K562 (cell line): ENCODE measurements around the gene CYB5D1. TPM values are rescaled to one million over a fixed set of nuclear protein-coding genes. Genes with fewer than 3 reads are reported as not detected.

ENCODE experiments used
- BRD9 ChIP-seq: fragments of 450-650 bp; IDR thresholded peaks from 2 replicates; pipeline ENCODE4 v1.6.1; 2018; ENCODE audit warnings: low read depth; ENCODE audit not compliant: partially characterized antibody
- CEBPG ChIP-seq, 3 experiments: fragments of 200-800 bp in 1 of 3; sonication (Bioruptor generic) in 1 of 3; sonication (generic) in 1 of 3; formaldehyde crosslinking in 1 of 3; IDR thresholded peaks in 2 of 3; conservative IDR thresholded peaks in 1 of 3; 2 replicates each; pipeline versions ENCODE4 v1.6.1 to v1.8.0; 2016 to 2022; ENCODE audit warnings: missing compliant biosample characterization in 2 of 3, missing genetic modification characterization in 2 of 3, mild to moderate bottlenecking in 1 of 3, missing genetic modification reagents in 1 of 3
- ELF1 ChIP-seq: fragments of 200-800 bp; sonication (Bioruptor generic); IDR thresholded peaks from 2 replicates; pipeline ENCODE4 v1.6.1; 2016; ENCODE audit warnings: missing genetic modification characterization, missing compliant biosample characterization
- IFI16 ChIP-seq: fragments of 250-450 bp; sonication (Bioruptor Pico); IDR thresholded peaks from 2 replicates; pipeline ENCODE4 v2.1.2; 2022; ENCODE audit warnings: mild to moderate bottlenecking, inconsistent platforms
- KLF1 ChIP-seq: fragments of 450-650 bp; IDR thresholded peaks from 2 replicates; pipeline ENCODE4 v1.6.1; 2016; ENCODE audit warnings: missing genetic modification characterization, missing compliant biosample characterization
- MEF2D ChIP-seq: conservative IDR thresholded peaks from 2 replicates; pipeline ENCODE4 v1.6.1; 2016; ENCODE audit warnings: low read depth, missing genetic modification characterization, missing compliant biosample characterization
- NR2F6 ChIP-seq: fragments of 450-650 bp; formaldehyde crosslinking; IDR thresholded peaks from 2 replicates; pipeline ENCODE4 v1.4.0; 2020; ENCODE audit warnings: mild to moderate bottlenecking
- POLR2B ChIP-seq: fragments of 450-650 bp; IDR thresholded peaks from 2 replicates; pipeline ENCODE4 v1.6.1; 2018; ENCODE audit warnings: low read depth; ENCODE audit not compliant: partially characterized antibody
- RFX7 ChIP-seq: fragments of 250-450 bp; sonication (Bioruptor Pico); IDR thresholded peaks from 2 replicates; pipeline ENCODE4 v1.5.1; 2021; ENCODE audit warnings: mild to moderate bottlenecking
- ZC3H11A ChIP-seq: IDR thresholded peaks from 2 replicates; pipeline ENCODE4 v1.6.1; 2012; ENCODE audit warnings: low read depth, low read length, improper control_type of control experiment
- ZNF24 ChIP-seq: fragments of 450-650 bp; IDR thresholded peaks from 2 replicates; pipeline ENCODE4 v1.6.1; 2016
- ZNF311 ChIP-seq: fragments of 250-450 bp; sonication (Bioruptor Pico); IDR thresholded peaks from 2 replicates; pipeline ENCODE4 v1.4.0; 2020; ENCODE audit warnings: mild to moderate bottlenecking, moderate library complexity
- polyA plus RNA-seq, 8 experiments: library from polyadenylated mRNA; depleted of rRNA in 4 of 8; stranded (reverse) in 5 of 8; unstranded in 3 of 8; fragments of >200 nt; fragmentation: Nextera tagmentation in 2 of 8; fragmentation: Illumina TruSeq in 1 of 8; extraction: Ambion mirVana in 2 of 8; extraction: Trizol in 1 of 8; gene quantifications; 2 replicates each; pipeline versions ENCODE4 v1.2.1 to v1.2.3, GENCODE V29; 2011 to 2014; ENCODE audit warnings: inconsistent platforms in 1 of 8, missing spikeins in 1 of 8
- total RNA-seq, 7 experiments: library from RNA; depleted of rRNA in 6 of 7; stranded (reverse); fragments of >200 nt in 6 of 7; fragmentation: Illumina TruSeq in 2 of 7; extraction: Trizol in 2 of 7; gene quantifications; 2 replicates each; pipeline versions ENCODE4 v1.2.1 to v1.2.3, GENCODE V29; 2011 to 2021; ENCODE audit warnings: low replicate concordance in 1 of 7
- TF ChIP-seq, protein P1 (sequence below): fragments of 250-450 bp; sonication (Bioruptor Pico); IDR thresholded peaks from 2 replicates; pipeline ENCODE4 v1.4.0; 2020; ENCODE audit warnings: mild to moderate bottlenecking, moderate library complexity
- TF ChIP-seq, protein P2 (sequence below): fragments of 250-450 bp; sonication (Bioruptor Pico); IDR thresholded peaks from 2 replicates; pipeline ENCODE4 v1.4.0; 2020; ENCODE audit warnings: mild to moderate bottlenecking, moderate library complexity
- TF ChIP-seq, protein P3 (sequence below): IDR thresholded peaks from 2 replicates; pipeline ENCODE4 v1.6.1; 2011; ENCODE audit not compliant: insufficient read length; ENCODE audit errors: extremely low read depth
- TF ChIP-seq, protein P4 (sequence below): fragments of 450-650 bp; formaldehyde crosslinking; conservative IDR thresholded peaks from 2 replicates; pipeline ENCODE4 v1.4.0; 2022; ENCODE audit warnings: mild to moderate bottlenecking, missing genetic modification characterization
- TF ChIP-seq, protein P5 (sequence below): sonication (generic); formaldehyde crosslinking; IDR thresholded peaks from 2 replicates; pipeline ENCODE4 v1.5.0; 2020; ENCODE audit warnings: missing genetic modification reagents
- TF ChIP-seq, protein P6 (sequence below): fragments of 250-450 bp; sonication (Bioruptor Pico); IDR thresholded peaks from 2 replicates; pipeline ENCODE4 v1.8.0; 2022; ENCODE audit warnings: moderate library complexity, mild to moderate bottlenecking, inconsistent platforms

Gene CYB5D1
- total and polyA plus RNA-seq, 9 of the 15 experiments (the other 6 are each of a cell fraction or from before 2014, with no cell fraction given) = 2.4 to 7.9 (median 5.7) TPM

DNA sequence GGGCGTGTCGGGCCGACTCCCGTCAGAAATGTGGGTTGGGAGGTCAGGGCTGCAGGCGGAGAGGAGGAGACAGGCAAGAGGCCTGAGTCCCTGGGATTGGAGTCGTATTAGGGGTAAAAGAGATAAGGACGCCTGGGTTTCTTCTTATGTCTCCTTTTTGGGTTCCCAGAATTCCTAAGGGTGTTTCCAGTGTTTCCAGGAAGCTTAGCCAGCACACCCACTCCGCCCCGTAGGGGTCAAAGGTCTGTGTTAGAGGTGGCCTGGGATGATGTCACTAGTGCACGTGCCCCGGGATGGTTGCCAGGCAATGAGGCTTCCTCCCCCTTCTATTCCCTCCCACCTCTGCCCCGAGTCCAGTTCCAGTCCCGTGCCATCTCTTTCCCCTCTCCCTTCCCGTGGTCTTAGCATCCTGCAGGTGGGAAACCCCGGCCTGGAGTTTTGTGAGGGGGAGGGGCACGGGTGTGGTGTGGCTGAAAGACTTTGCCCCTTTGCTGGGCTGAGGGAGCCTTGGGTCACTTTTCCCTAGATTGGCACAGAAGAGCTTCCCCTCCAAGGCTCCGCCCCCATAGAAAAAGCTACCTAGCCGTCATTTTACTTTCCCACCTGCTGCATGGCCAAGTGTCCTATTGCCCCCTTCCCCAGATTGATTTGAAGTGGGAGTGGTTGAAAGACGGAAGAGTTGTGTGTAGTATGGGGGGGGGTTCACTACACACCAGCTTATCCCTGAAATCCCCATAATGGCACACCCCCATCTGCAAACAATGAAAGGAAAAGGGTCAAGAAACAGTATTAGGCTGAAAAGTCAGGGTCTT lies 21.0 kb upstream of the CYB5D1 start (continued):
- TF ChIP-seq, protein P1, sequence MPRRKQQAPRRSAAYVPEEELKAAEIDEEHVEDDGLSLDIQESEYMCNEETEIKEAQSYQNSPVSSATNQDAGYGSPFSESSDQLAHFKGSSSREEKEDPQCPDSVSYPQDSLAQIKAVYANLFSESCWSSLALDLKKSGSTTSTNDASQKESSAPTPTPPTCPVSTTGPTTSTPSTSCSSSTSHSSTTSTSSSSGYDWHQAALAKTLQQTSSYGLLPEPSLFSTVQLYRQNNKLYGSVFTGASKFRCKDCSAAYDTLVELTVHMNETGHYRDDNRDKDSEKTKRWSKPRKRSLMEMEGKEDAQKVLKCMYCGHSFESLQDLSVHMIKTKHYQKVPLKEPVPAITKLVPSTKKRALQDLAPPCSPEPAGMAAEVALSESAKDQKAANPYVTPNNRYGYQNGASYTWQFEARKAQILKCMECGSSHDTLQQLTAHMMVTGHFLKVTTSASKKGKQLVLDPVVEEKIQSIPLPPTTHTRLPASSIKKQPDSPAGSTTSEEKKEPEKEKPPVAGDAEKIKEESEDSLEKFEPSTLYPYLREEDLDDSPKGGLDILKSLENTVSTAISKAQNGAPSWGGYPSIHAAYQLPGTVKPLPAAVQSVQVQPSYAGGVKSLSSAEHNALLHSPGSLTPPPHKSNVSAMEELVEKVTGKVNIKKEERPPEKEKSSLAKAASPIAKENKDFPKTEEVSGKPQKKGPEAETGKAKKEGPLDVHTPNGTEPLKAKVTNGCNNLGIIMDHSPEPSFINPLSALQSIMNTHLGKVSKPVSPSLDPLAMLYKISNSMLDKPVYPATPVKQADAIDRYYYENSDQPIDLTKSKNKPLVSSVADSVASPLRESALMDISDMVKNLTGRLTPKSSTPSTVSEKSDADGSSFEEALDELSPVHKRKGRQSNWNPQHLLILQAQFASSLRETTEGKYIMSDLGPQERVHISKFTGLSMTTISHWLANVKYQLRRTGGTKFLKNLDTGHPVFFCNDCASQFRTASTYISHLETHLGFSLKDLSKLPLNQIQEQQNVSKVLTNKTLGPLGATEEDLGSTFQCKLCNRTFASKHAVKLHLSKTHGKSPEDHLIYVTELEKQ (CRISPR knock-in tag) = no peak
- TF ChIP-seq, protein P2, sequence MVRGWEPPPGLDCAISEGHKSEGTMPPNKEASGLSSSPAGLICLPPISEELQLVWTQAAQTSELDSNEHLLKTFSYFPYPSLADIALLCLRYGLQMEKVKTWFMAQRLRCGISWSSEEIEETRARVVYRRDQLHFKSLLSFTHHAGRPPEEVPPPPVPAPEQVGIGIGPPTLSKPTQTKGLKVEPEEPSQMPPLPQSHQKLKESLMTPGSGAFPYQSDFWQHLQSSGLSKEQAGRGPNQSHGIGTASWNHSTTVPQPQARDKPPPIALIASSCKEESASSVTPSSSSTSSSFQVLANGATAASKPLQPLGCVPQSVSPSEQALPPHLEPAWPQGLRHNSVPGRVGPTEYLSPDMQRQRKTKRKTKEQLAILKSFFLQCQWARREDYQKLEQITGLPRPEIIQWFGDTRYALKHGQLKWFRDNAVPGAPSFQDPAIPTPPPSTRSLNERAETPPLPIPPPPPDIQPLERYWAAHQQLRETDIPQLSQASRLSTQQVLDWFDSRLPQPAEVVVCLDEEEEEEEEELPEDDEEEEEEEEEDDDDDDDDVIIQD (CRISPR knock-in tag) = no peak
- TF ChIP-seq RFX7 (CRISPR knock-in tag) = no peak
- TF ChIP-seq, protein P3, sequence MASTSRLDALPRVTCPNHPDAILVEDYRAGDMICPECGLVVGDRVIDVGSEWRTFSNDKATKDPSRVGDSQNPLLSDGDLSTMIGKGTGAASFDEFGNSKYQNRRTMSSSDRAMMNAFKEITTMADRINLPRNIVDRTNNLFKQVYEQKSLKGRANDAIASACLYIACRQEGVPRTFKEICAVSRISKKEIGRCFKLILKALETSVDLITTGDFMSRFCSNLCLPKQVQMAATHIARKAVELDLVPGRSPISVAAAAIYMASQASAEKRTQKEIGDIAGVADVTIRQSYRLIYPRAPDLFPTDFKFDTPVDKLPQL = no peak
- no peak for TF ChIP-seq ZC3H11A
- TF ChIP-seq, protein P4, sequence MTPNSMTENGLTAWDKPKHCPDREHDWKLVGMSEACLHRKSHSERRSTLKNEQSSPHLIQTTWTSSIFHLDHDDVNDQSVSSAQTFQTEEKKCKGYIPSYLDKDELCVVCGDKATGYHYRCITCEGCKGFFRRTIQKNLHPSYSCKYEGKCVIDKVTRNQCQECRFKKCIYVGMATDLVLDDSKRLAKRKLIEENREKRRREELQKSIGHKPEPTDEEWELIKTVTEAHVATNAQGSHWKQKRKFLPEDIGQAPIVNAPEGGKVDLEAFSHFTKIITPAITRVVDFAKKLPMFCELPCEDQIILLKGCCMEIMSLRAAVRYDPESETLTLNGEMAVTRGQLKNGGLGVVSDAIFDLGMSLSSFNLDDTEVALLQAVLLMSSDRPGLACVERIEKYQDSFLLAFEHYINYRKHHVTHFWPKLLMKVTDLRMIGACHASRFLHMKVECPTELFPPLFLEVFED = no peak
- TF ChIP-seq, protein P5, sequence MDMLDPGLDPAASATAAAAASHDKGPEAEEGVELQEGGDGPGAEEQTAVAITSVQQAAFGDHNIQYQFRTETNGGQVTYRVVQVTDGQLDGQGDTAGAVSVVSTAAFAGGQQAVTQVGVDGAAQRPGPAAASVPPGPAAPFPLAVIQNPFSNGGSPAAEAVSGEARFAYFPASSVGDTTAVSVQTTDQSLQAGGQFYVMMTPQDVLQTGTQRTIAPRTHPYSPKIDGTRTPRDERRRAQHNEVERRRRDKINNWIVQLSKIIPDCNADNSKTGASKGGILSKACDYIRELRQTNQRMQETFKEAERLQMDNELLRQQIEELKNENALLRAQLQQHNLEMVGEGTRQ (CRISPR knock-in tag) = peak; percentile 81
- TF ChIP-seq BRD9 = no peak
- TF ChIP-seq IFI16 (CRISPR knock-in tag) = no peak
- no peak for TF ChIP-seq ZNF24
- no peak for TF ChIP-seq ZNF311
- no peak for TF ChIP-seq NR2F6 (CRISPR knock-in tag)
- TF ChIP-seq KLF1 (tag) = peak; percentile 47; the same call in 1 of the 2 replicates
- TF ChIP-seq MEF2D (tag) = 0 out of 2 replicates have a peak, but pooled peaks have one; percentile 32
- TF ChIP-seq ELF1 = no peak
- TF ChIP-seq, protein P6, sequence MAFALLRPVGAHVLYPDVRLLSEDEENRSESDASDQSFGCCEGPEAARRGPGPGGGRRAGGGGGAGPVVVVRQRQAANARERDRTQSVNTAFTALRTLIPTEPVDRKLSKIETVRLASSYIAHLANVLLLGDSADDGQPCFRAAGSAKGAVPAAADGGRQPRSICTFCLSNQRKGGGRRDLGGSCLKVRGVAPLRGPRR (CRISPR knock-in tag) = no peak
- peak; percentile 26; the same call in 1 of the 2 replicates for TF ChIP-seq CEBPG (CRISPR knock-in tag; IDR thresholded peaks at IDR 0.05)
- TF ChIP-seq CEBPG (tag; conservative IDR thresholded peaks at IDR 0.05 in 1 of 2, IDR thresholded peaks at IDR 0.05 in 1 of 2) = 0 out of 4 replicates have a peak, but pooled peaks of 1 of the 2 experiments have one; percentile 14
- no peak for TF ChIP-seq POLR2B
